HepG2 (cell line): ENCODE measurements around the gene POLR3GL. TPM values are rescaled to one million over a fixed set of nuclear protein-coding genes. Genes with fewer than 3 reads are reported as not detected.

Source experiments
- NR2F6 ChIP-seq, 2 experiments: IDR thresholded peaks; 2 replicates each; pipeline ENCODE4 v1.6.1; 2016; ENCODE audit warnings: antibody characterized with exemption in 1 of 2, mild to moderate bottlenecking in 1 of 2
- RARA ChIP-seq: IDR thresholded peaks from 2 replicates; pipeline ENCODE4 v1.6.1; 2016; ENCODE audit warnings: missing genetic modification reagents, missing compliant biosample characterization
- RFX3 ChIP-seq: IDR thresholded peaks from 2 replicates; pipeline ENCODE4 v1.6.1; 2016; ENCODE audit warnings: missing biosample characterization, missing genetic modification reagents
- TCF7 ChIP-seq: sonication (generic); IDR thresholded peaks from 2 replicates; pipeline ENCODE4 v1.6.1; 2016; ENCODE audit warnings: antibody characterized with exemption, low read depth
- ZFP62 ChIP-seq: sonication (generic); formaldehyde crosslinking; IDR thresholded peaks from 2 replicates; pipeline ENCODE4 v1.4.0; 2020; ENCODE audit warnings: missing genetic modification reagents
- ZFY ChIP-seq: sonication (generic); formaldehyde crosslinking; IDR thresholded peaks from 2 replicates; pipeline ENCODE4 v1.4.0; 2020; ENCODE audit warnings: missing genetic modification reagents
- ZNF550 ChIP-seq: sonication (generic); formaldehyde crosslinking; IDR thresholded peaks from 2 replicates; pipeline ENCODE4 v1.4.0; 2020; ENCODE audit warnings: mild to moderate bottlenecking, missing genetic modification reagents, borderline replicate concordance
- ZSCAN29 ChIP-seq: sonication (generic); formaldehyde crosslinking; conservative IDR thresholded peaks from 2 replicates; pipeline ENCODE4 v1.4.0; 2020; ENCODE audit warnings: mild to moderate bottlenecking, missing genetic modification reagents
- polyA plus RNA-seq, 8 experiments: library from polyadenylated mRNA; depleted of rRNA in 3 of 8; stranded (reverse) in 7 of 8; unstranded in 1 of 8; fragments of >200 nt; fragmentation: Illumina TruSeq in 4 of 8; extraction: Trizol in 4 of 8; gene quantifications; 2 replicates each; pipeline versions ENCODE4 v1.2.1 to v1.2.3, GENCODE V29; 2011 to 2016; ENCODE audit warnings: low read depth in 4 of 8, missing spikeins in 1 of 8, mixed read lengths in 1 of 8; ENCODE audit not compliant: insufficient read depth in 1 of 8
- total RNA-seq, 5 experiments: library from RNA; depleted of rRNA; stranded (reverse); fragments of >200 nt; fragmentation: Illumina TruSeq; extraction: Trizol; gene quantifications; 2 replicates each; pipeline ENCODE4 v1.2.3, GENCODE V29; 2016; ENCODE audit warnings: low read depth in 1 of 5
- TF ChIP-seq, protein P1 (sequence below): sonication (generic); formaldehyde crosslinking; IDR thresholded peaks from 2 replicates; pipeline ENCODE4 v1.9.0; 2021; ENCODE audit warnings: mild to moderate bottlenecking, missing genetic modification reagents
- TF ChIP-seq, protein P2 (sequence below): sonication (generic); formaldehyde crosslinking; IDR thresholded peaks from 2 replicates; pipeline ENCODE4 v1.5.0; 2020; ENCODE audit warnings: mild to moderate bottlenecking, missing genetic modification reagents, borderline replicate concordance
- TF ChIP-seq, protein P3 (sequence below): sonication (generic); formaldehyde crosslinking; IDR thresholded peaks from 2 replicates; pipeline ENCODE4 v1.9.0; 2021; ENCODE audit warnings: missing genetic modification reagents, borderline replicate concordance
- TF ChIP-seq, protein P4 (sequence below): IDR thresholded peaks from 2 replicates; pipeline ENCODE4 v1.6.1; 2018; ENCODE audit warnings: missing genetic modification reagents
- TF ChIP-seq, protein P5 (sequence below): sonication (generic); formaldehyde crosslinking; IDR thresholded peaks from 2 replicates; pipeline ENCODE4 v1.8.0; 2022; ENCODE audit warnings: mild to moderate bottlenecking, missing genetic modification reagents

POLR3GL gene
- total and polyA plus RNA-seq, 2 of the 13 experiments (the other 11 are each of a cell fraction or from before 2014, with no cell fraction given) = 11.5 to 12.4 TPM

DNA sequence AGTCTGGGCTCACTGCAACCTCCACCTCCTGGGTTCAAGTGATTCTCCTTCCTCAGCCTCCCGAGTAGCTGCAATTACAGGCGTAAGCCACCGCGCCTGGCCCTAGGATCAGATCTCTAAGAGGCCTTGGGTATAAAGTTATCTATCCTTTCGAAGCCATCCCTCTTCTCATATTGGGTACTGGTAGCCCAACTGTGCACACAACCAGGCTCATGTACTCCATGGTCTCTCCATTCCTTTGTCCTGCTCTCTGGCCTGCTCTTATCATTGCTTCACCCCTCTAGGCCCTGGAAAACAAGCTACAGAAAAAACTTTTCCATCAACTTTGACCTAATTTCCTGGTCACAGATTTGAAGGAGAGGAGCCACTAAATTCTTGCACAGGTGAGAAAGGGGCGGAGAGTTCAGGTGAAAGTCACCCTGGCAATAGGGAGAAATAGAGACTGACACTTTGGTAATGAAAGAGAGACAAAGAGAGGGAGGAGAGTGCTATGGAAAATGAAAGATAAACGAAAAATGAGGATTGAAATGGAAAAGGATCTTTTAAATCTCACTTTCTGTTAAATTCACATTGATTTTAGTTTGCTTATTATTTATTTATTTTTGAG is 25.9 kb downstream of the POLR3GL start (continued):
- TF ChIP-seq, protein P1, sequence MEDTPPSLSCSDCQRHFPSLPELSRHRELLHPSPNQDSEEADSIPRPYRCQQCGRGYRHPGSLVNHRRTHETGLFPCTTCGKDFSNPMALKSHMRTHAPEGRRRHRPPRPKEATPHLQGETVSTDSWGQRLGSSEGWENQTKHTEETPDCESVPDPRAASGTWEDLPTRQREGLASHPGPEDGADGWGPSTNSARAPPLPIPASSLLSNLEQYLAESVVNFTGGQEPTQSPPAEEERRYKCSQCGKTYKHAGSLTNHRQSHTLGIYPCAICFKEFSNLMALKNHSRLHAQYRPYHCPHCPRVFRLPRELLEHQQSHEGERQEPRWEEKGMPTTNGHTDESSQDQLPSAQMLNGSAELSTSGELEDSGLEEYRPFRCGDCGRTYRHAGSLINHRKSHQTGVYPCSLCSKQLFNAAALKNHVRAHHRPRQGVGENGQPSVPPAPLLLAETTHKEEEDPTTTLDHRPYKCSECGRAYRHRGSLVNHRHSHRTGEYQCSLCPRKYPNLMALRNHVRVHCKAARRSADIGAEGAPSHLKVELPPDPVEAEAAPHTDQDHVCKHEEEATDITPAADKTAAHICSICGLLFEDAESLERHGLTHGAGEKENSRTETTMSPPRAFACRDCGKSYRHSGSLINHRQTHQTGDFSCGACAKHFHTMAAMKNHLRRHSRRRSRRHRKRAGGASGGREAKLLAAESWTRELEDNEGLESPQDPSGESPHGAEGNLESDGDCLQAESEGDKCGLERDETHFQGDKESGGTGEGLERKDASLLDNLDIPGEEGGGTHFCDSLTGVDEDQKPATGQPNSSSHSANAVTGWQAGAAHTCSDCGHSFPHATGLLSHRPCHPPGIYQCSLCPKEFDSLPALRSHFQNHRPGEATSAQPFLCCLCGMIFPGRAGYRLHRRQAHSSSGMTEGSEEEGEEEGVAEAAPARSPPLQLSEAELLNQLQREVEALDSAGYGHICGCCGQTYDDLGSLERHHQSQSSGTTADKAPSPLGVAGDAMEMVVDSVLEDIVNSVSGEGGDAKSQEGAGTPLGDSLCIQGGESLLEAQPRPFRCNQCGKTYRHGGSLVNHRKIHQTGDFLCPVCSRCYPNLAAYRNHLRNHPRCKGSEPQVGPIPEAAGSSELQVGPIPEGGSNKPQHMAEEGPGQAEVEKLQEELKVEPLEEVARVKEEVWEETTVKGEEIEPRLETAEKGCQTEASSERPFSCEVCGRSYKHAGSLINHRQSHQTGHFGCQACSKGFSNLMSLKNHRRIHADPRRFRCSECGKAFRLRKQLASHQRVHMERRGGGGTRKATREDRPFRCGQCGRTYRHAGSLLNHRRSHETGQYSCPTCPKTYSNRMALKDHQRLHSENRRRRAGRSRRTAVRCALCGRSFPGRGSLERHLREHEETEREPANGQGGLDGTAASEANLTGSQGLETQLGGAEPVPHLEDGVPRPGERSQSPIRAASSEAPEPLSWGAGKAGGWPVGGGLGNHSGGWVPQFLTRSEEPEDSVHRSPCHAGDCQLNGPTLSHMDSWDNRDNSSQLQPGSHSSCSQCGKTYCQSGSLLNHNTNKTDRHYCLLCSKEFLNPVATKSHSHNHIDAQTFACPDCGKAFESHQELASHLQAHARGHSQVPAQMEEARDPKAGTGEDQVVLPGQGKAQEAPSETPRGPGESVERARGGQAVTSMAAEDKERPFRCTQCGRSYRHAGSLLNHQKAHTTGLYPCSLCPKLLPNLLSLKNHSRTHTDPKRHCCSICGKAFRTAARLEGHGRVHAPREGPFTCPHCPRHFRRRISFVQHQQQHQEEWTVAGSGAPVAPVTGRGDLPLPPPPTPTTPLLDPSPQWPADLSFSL (CRISPR knock-in tag) = no peak
- TF ChIP-seq ZFY (CRISPR knock-in tag) = 0 out of 2 replicates have a peak, but pooled peaks have one; percentile 21
- TF ChIP-seq, protein P2, sequence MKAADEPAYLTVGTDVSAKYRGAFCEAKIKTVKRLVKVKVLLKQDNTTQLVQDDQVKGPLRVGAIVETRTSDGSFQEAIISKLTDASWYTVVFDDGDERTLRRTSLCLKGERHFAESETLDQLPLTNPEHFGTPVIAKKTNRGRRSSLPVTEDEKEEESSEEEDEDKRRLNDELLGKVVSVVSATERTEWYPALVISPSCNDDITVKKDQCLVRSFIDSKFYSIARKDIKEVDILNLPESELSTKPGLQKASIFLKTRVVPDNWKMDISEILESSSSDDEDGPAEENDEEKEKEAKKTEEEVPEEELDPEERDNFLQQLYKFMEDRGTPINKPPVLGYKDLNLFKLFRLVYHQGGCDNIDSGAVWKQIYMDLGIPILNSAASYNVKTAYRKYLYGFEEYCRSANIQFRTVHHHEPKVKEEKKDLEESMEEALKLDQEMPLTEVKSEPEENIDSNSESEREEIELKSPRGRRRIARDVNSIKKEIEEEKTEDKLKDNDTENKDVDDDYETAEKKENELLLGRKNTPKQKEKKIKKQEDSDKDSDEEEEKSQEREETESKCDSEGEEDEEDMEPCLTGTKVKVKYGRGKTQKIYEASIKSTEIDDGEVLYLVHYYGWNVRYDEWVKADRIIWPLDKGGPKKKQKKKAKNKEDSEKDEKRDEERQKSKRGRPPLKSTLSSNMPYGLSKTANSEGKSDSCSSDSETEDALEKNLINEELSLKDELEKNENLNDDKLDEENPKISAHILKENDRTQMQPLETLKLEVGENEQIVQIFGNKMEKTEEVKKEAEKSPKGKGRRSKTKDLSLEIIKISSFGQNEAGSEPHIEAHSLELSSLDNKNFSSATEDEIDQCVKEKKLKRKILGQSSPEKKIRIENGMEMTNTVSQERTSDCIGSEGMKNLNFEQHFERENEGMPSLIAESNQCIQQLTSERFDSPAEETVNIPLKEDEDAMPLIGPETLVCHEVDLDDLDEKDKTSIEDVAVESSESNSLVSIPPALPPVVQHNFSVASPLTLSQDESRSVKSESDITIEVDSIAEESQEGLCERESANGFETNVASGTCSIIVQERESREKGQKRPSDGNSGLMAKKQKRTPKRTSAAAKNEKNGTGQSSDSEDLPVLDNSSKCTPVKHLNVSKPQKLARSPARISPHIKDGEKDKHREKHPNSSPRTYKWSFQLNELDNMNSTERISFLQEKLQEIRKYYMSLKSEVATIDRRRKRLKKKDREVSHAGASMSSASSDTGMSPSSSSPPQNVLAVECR (CRISPR knock-in tag) = no peak
- TF ChIP-seq, protein P3, sequence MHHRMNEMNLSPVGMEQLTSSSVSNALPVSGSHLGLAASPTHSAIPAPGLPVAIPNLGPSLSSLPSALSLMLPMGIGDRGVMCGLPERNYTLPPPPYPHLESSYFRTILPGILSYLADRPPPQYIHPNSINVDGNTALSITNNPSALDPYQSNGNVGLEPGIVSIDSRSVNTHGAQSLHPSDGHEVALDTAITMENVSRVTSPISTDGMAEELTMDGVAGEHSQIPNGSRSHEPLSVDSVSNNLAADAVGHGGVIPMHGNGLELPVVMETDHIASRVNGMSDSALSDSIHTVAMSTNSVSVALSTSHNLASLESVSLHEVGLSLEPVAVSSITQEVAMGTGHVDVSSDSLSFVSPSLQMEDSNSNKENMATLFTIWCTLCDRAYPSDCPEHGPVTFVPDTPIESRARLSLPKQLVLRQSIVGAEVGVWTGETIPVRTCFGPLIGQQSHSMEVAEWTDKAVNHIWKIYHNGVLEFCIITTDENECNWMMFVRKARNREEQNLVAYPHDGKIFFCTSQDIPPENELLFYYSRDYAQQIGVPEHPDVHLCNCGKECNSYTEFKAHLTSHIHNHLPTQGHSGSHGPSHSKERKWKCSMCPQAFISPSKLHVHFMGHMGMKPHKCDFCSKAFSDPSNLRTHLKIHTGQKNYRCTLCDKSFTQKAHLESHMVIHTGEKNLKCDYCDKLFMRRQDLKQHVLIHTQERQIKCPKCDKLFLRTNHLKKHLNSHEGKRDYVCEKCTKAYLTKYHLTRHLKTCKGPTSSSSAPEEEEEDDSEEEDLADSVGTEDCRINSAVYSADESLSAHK (CRISPR knock-in tag) = no peak
- no peak for TF ChIP-seq RFX3 (CRISPR knock-in tag)
- peak; percentile 41; the same call in 1 of the 2 replicates for TF ChIP-seq RARA (CRISPR knock-in tag)
- no peak for TF ChIP-seq NR2F6 (IDR thresholded peaks at IDR 0.05)
- TF ChIP-seq NR2F6 (CRISPR knock-in tag; IDR thresholded peaks at IDR 0.05) = no peak
- no peak for TF ChIP-seq ZSCAN29 (CRISPR knock-in tag)
- no peak for TF ChIP-seq ZFP62 (CRISPR knock-in tag)
- no peak for TF ChIP-seq TCF7
- TF ChIP-seq, protein P4, sequence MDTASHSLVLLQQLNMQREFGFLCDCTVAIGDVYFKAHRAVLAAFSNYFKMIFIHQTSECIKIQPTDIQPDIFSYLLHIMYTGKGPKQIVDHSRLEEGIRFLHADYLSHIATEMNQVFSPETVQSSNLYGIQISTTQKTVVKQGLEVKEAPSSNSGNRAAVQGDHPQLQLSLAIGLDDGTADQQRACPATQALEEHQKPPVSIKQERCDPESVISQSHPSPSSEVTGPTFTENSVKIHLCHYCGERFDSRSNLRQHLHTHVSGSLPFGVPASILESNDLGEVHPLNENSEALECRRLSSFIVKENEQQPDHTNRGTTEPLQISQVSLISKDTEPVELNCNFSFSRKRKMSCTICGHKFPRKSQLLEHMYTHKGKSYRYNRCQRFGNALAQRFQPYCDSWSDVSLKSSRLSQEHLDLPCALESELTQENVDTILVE (CRISPR knock-in tag) = no peak
- TF ChIP-seq ZNF550 = no peak
- TF ChIP-seq, protein P5, sequence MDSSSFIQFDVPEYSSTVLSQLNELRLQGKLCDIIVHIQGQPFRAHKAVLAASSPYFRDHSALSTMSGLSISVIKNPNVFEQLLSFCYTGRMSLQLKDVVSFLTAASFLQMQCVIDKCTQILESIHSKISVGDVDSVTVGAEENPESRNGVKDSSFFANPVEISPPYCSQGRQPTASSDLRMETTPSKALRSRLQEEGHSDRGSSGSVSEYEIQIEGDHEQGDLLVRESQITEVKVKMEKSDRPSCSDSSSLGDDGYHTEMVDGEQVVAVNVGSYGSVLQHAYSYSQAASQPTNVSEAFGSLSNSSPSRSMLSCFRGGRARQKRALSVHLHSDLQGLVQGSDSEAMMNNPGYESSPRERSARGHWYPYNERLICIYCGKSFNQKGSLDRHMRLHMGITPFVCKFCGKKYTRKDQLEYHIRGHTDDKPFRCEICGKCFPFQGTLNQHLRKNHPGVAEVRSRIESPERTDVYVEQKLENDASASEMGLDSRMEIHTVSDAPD (CRISPR knock-in tag) = no peak
